NCI-H1417 treated with DMSO at 0.1 percent for 48 hours (cell line): ENCODE results near the gene SRSF10.
"Not testable (repeated sequence)": the region's sequence is repeated elsewhere in the genome, so short reads cannot be mapped to it uniquely, and the experiment has no call there.

Source experiments
- DNase-seq: peaks from one replicate; lab custom pipeline; 2025; lab: John Stamatoyannopoulos, UW

The SRSF10 gene

DNA sequence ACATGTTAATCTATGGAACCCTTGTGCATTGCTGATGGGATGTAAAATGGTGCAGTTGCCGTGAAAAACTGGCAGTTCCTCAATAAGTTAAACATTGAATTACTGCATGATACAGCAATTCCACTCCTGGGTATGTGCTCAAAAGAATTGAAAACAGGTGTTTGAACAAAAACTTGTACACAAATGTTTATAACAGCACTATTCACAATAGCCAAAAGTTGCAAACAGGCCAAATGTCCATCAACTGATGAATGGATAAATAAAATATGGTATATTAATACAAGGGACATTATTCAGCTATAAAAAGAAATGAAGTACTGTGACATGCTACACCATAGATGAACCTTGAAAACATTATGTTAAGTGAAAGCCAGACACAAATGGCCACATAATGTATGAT, 17.7 kb upstream of the SRSF10 start:
- DNase-seq = no peak

DNA sequence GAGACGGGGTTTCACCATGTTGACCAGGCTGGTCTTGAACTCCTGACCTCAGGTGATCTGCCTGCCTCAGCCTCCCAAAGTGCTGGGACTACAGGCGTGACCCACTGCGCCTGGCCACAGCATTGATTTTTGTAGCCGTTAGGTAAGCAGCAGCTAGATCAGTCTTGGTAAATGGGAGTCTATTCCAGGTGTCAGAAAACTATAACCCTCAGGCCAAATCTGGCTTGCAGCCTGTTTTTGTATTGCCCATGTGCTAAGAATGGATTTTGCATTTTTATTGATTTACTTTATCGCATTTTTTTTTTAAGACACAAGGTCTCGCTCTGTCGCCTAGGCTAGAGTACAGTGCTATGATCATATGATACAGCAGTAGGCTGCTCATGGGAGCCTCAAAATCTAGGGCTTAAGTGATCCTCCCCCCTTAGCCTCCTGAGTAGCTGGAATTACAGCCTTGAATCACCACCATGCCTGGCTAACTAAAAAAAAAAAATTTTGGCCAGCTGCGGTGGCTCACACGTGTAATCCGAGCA, 16.6 kb upstream of the SRSF10 start:
- DNase-seq = no peak

DNA sequence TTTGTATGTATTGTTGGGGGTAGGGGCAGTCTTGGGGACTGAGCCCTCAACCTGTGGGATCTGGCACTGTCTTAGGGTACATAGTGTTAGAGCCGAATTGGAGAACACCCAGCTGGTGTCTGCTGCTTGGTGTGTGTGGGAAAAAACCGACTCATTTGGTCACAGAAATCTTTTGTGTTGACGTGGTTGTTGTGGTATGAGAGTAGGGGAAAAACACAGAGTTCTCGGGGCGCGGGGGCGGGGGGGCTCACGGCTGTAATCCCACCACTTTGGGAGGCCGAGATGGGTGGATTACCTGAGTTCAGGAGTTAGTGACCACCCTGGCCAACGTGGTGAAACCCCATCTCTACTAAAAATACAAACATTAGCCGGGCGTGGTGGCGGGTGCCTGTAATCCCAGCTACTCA, 15.3 kb upstream of the SRSF10 start:
- DNase-seq = no peak

DNA sequence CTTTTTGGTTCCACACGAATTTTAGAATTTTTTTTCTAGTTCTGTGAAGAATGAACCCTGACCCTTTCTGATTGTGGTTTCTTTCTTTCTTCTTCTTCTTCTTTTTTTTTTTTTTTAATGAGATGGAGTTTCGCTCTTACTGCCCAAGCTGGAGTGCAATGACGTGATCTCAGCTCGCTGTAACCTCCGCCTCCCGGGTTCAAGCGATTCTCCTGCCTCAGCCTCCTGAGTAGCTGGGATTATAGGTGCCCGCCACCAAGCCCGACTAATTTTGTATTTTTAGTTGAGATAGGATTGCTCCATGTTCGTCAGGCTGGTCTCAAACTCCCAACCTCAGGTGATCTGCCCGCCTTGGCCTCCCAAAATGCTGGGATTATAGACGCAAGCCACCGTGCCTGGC, 11.9 kb upstream of the SRSF10 start:
- not testable (repeated sequence) for DNase-seq

DNA sequence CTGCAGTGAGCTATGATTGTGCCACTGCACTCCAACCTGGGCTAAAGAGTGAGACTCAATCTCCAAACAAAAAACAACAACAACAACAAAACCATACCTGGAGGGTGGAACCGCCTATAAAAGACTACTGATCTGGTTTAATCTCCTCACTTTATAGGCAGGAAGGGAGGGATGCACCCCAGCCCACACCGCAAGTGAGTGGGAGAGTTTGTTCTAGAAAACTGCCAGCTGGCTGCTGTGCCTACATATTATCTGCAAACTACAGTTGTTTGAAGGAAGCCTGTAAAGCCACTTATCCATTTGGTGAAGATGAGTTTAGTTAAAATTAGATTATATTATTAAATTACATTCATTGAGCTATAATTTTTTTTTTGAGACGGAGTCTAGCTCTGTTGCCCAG, 9.1 kb upstream of the SRSF10 start:
- DNase-seq = no peak

DNA sequence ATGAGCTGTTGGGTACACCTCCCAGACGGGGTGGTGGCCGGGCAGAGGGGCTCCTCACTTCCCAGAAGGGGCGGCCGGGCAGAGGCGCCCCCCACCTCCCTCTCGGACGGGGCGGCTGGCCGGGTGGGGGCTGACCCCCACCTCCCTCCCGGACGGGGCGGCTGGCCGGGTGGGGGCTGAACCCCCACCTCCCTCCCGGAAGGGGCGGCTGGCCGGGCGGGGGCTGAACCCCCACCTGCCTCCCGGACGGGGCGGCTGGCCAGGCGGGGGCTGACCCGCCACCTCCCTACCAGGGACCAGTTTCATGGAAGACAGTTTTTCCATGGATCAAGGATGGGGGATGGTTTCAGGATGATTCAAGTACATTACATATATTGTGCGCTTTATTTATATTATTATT, 6.9 kb upstream of the SRSF10 start:
- DNase-seq = not testable (repeated sequence)

DNA sequence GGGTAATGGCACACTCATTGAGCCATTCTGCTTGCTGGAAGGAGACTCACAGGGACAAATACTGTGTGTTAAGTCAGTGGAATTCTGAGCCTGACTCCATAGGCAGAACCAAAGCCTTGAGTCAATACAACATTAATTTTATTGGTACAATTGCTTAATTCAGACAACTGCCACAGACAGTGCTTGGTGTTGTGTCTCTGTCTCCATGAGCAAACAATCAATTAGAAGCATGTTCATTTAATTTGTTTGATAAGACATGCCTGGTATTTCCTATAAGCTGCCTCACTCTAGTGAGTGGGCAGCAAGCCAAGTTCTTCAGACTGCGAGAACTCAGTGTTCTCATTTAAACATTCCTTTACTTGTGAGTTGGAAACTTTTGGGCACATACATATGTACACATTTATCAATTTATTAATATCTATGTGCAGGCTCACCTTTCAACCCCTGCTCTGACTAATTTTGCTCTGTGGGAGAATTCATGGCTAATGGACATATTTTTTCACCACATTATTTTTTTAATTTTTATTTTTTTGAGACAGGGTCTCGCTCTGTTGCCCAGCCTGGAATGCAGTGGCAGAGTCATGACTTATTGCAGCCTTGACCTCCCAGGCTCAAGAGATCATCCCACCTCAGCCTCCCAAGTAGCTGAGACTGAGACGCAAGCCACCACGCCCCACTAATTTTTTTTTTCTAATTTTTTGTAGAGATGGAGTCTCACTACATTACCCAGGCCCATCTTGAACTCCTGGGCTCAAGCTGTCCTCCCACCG, 4.5 kb upstream of the SRSF10 start:
- DNase-seq = no peak

DNA sequence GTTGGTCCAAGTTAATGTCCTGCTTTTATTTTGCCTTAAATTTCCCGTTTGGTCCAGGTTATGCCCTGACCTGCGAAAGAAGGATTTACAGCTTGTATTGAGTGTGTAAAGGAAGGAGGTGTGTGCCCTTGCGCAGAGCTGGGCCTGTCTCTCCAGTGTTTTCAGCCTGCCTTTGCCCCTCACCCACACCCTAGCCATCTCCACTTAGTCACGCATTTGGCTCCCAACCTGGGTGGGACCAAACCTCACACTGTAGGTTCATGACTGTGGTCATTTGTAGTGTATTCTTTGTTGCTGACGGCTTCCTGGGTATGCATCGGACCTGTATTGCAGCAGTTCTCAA, 572 bp upstream of the SRSF10 start:
- no peak for DNase-seq

DNA sequence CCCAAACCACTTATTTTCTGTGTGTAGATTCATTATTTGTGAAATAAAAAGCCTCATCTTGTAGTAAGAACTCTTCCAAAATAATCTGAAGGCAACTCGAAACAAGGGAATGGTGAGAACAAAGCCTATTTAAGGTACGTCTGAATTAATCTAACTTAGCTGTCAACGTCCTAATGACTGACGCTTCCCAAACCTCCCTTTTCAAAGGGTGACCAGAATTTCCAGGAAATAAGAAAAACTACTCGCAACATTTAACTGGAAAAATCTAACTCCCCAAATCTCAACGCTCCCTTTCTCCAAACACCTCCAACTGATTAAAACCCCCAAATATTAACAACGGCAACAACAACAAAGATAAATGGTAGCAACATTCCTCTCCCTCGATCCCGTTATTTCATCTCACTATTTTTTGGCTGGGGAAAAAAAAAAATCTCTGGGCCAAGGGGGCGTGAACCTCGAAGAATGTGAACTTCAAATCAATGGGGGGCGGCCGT, 693 bp downstream of the SRSF10 start:
- no peak for DNase-seq

DNA sequence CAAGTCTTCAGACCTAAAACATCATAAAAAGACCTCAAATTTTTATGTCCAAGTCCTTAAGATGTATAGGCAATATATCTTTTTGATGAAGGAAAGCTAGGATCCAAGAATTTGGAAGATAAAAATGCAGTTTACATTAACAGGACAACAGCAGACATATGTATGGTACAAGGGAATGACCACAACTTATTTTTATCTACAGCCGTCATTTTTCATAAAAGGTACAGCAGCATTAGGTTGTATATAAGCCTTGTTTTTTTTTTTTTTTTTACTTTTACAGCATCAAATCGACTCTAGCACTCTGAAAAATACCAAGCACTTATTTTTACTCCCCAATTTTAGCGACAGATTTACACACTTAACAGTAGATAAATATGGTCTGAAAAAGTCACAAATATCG, 1.3 kb downstream of the SRSF10 start:
- DNase-seq = no peak

DNA sequence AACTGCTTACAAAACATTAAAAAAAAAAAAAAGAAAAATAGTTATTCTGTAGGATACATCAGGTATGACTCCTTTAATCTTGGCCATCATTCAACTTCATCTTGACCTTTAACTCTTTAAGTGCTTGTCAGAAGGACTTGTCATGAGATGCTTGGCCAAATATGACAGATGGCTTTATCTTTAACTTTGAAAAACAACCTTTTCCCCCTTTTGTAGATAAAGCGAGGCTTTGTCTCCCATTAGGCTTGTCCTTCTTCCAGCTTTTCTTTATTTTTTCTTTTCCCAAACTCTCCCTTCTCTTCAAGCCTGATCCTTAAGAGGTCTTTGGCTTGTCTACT, 2.3 kb downstream of the SRSF10 start:
- no peak for DNase-seq

DNA sequence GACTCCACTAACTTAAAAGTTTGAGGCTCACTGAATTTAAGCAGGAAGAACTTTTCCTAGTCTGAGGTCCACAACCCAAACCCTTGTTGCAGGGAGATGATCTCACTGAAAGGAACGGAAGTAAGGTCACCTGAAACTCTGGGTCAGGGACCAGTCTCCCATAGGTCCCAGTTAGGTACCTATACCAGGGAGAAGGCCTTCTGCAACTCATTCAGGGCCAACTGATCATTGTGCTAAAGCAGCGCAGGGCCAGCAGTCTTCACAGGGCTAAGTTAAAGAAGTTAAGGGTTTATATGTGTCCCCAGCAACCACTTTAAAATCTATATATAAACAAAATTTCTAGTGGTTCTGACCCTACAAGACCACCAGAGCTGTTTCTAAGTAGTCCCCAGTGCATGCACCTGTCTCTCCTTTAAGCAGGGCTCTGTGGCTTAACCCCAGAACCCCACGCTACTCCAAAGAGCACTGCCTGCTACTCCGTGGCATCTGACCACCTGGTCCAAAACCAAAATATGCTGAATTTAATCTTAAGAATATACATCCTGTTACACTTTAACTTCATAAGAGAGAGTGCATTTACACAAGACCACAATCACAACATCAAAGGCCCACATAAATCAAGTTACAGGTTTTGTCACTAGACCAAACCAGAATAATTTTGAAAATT, 2.8 kb downstream of the SRSF10 start:
- DNase-seq = no peak

DNA sequence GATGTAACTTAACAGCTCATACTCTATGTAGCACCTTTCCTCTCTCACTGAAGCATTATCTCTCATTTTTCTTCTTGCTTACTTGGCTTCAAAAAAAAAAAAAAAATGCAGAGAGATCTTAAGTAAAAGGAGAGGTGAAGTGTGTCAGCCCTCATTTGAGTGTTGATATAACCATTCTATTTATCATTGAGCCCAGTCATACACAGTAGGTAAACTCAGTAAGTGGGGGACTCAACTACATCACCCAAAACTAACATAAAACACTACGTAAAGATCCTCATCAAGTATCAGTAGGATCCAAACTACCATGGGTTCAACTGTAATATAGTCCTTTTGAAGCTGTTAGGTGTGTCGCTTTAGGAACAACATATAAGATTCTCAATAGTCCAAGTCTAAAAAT, 12.3 kb downstream of the SRSF10 start:
- DNase-seq = no peak

DNA sequence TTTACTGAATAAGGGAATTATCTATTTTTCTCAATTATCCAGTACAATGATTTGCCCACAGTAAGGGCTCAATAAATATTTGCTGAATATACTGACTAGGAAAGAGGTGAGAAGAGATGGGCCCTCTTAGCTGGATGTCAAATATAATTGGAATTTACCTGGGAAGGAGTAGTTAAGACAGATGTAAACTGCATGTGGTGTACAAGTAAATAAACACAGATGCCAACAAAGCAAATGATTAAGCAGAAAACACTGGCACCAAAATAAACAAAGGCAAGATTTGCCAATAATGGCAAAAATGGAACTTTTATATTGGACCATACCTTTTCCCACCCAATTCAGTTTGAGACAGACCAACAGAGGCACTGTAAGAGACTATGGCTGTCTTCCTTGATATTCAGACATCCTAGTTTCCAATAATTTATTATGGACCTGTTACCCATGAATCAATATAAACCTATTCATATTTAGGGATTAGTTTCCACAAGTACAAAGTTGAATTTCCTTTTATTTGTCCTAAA, 13.1 kb downstream of the SRSF10 start:
- no peak for DNase-seq

DNA sequence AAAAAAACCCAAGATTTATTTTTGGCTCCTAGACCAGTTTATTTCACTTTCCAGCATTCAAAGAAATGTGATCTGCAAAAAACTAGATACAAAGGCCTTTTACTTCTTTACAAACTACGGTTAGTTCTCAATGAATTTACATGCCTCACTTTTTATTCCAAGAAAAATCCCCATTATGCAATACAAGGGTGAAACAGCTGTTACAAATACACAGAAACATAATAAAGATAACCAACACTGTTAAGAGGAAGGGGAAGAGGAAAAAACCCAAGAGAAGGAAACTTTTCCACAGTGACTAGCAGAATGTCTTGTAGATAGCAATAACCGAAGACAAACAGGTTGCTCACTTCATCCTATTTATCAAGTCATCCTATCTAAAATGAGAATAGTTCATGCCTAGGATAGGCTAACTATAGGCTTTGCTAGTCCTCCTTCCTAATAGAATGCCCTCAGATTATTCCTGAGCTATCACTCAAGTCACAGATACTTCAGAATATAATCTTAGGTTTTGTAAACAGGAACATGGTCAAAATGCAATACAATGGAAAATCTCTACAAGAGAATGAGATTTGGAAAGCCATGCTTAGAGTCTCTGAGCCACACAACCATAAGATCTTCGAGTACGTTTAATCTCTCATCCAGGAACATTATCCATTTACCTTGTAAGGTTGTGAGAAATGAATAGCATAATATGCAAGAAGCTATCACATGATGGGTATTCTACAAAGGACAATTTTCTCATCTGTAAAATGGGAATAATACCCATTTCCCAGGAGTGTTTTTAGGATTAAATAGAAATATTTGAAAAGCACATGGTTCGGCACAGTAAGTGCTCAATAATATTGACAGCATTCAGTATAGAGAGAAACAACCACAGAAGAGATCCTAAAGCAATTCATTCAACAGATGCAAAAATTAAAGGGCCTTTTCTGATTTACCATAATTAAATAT, 15.1 kb downstream of the SRSF10 start:
- DNase-seq = no peak

DNA sequence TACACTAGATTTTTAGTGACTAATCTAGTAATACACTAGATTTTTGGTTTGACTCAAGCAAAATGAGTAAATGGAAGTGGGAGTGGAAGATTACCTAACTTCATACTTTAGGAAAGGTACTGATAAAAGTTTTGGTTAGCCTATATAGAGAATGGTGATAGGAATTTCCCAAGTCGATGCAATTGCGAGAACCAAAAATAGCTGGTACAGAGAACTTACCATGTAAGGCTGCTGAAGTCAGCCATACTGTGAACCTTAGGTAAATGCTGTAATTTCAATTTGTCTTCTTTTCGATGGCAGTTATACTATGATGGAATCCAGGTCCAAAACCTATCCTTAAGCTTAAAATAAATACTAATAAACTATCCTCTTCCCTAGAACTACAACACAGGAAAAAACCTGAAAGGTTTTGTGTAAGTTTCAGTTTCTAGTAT, 15.9 kb downstream of the SRSF10 start:
- no peak for DNase-seq

DNA sequence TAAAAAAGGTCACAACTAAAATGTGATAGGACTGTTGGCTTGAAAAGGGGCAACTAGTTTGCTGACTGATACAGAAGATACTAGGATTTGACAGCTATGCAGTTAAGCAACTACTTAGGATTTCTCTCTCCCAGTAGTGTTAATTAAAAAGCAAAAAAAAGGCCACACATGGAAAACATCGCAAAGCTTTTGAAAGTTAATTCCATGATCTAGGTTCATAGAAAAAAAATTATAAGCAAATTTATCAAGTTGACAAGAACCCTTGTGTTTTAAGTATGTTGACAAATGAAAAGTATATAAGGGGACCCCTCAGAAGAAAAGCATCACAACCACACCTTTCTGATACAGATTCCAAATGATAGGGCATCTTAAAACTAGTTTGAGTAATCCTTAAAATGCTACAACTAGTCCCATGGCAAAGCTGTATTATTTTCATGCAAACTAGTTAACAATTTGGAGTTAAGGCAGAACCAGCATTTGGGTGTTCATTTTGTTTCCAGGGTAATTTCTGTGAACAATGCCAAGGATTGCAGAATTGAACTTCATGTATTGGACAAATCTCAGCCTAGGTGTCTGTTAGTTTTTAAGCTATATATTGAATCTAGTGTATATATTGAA, 16.4 kb downstream of the SRSF10 start:
- no peak for DNase-seq

DNA sequence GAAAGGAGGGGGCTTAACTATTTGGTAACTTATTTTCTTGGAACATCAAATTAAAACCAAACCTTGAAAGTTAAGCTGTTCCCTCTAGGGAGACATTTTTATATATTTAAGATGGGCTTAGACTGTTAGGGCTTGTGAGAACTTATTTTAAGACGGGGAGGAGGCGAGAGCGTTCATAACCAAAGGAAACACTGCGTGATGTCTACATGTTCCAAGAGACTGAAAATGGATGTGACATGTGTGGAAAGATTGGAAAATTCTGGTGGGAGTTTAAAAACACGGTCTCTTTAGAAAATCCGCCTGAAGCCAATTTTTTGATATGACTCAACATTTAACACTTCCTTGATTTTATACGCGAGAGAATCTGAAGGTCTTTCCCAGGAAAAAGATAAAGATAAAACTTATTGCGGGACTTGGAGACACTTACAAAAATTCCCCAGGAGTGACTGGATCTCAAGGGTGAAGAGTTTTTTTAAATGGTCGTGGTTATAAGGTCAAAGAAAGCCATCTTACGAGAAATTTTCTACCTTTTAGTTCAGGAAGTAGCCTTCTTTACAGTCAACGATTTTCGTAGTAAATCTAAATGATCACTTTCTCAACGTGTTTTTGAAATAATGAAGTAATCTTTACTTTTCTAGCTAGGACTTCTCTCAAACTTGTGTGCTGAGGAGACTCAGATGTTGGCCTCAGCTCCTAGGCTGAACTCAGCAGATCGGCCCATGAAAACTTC, 19.7 kb downstream of the SRSF10 start:
- no peak for DNase-seq

DNA sequence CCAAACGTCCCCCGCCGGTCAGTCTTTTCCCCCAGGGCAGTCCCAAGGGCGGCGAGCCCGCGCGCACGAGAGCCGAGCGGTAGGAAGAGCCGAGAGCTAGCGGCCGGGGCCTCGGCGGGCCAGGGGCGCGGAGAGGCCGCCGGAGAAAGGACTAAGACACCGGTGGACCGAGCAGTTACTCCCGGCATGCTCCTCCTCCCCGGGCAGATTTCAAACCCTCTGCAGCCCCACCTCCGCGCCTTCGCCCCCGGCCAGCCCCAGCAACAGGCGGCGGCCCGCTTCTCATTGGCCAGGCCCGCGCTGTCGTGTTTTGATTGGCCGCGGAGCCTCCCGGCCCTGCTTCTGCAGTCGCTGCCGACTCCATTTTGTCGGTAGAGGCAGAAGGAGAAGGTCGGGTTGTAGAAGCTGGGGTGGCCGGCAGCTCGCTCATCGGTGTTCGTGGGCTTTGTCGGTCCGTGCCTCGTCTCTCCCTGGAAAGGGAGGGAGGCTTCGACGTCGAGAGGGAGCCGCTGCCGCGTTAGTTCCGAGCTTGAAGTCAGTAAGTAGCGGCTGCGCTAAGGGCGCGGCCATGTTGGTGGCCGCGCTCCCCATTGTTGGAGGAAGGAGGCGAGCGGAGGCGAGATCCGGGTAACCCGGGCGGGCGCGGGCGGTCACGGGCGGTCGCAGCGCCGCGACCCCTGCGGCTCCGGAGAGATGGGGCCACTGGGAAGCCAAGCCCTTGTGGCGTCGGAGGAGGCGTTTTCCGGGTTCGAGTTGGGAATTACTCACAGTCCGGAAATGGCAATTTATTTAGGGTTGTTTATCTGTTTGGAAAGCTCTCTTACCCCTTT, 20.5 kb downstream of the SRSF10 start, which contains the start of gene PNRC2:
Gene PNRC2 (plus strand): TSS at position 368 of the 830 bp plus-strand sequence. CDS start 1,630 bp downstream, outside the sequence.
- DNase-seq = peak; percentile 81
